ENCODE results near the gene AIMP1.
"Not testable (repeated sequence)": the region's sequence is repeated elsewhere in the genome, so short reads cannot be mapped to it uniquely, and the experiment has no call there.

The AIMP1 gene

DNA sequence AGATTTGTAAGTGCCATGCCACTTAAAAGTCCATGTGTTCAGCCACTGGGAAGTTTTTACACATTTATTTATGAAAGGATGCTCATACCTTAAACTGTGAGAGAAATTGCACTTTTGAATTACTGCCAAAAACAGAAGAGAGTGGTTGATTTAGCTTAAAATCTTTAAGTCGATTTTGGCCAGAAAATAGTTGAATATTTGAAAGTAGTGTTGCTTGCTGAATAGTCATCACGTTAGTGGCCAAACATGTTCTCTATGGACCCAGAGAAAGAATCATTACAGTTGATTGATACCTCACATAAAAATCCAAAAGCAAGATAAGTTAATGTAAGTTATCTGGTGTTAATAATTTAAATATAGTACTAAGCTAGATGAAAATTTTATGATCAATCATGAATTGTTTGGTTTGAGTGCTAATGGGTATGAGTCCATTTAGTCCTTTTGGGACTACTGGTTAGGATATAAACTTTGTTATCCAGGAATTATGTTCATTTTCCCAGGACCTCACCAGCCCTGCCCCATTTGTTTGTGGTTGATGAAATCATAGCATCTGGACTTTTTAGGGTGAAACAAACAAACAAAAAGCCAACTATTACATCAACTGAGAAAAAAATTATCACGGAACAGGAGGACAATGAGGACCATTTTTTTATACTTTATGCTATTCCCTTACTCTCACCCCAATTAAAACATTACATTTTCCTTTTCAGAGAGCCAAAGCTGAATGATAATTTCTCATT, 45.9 kb downstream of the AIMP1 start:
- Mint-ChIP-seq H3K4me1 (no peaks in the 10 kb centered on the region), H3K27me3 (no peaks in the 10 kb centered on the region), H3K4me3 (no peak overlapping the region), H3K9me3 (peaks cover 0 to 4% of the 10 kb centered on the region in 2 donors), H3K27ac (no peak overlapping the region)
- DNase-seq, result no peak
- ATAC-seq, result no peak

DNA sequence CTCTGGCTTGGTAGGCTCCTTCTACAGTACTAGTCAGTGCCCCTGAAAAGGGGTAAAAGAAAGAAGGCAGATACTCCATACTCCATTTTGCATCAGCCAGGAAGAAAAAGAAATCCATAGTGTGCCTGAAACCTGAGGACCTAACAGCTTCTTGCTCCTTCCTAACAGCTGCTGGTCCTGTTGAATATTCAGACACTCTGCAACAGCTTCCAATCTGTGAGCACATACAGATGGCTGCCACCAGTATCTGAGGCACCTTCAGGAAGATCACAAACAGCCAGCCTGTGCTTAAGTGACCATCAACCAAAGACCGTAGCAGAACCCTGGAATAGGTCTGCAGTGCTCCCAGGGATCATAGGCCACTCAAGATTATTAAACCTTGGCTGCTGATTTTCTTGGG, 47.9 kb downstream of the AIMP1 start:
- Mint-ChIP-seq H3K27me3 (no peaks in the 10 kb centered on the region), H3K4me3 (no peak overlapping the region), H3K9me3 (no peaks in the 10 kb centered on the region), H3K4me1 (no peaks in the 10 kb centered on the region), H3K27ac (no peak overlapping the region)
- DNase-seq (no peak), ATAC-seq (no peak)

DNA sequence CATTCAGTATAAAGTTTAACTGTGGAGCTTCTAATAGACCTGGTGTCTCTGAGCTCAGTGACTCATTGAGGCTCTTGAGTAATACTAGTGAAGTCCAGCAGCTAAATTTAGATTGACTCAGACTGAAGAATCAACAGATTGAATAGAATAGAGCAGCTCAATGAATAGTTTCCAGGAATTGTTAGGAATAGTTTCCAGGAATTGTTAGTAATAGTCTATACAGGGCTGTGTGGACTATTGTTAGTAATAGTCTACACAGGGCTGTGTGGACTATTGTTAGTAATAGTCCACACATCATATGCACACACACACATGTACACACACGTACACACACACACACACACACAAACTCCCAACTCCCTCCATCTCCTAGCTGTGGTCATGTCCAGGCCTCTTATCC, 49.3 kb downstream of the AIMP1 start:
- no peak for ATAC-seq
- Mint-ChIP-seq H3K9me3 (no peaks in the 10 kb centered on the region), H3K27ac (no peak overlapping the region), H3K4me3 (no peak overlapping the region), H3K27me3 (peaks cover 9% of the 10 kb centered on the region), H3K4me1 (no peaks in the 10 kb centered on the region)
- no peak for DNase-seq

DNA sequence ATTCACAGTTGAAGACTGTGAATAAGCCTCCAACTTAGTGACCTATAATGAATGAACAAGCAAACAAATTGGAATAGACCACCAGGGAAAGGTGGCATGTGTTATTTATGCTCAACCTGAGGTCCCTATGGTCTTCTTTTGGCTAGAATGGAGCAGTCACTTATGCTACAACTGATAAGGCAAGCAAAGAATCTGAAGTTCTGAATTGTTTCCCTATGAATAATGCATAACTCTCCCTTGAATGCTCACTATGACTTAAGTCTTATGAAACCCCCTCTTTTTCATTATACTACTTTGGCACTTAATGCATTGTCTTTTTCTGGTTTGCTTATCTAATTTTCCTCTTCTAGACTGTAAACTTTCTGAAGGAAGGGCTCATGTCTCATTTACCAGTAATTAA, 49.7 kb downstream of the AIMP1 start:
- H3K27ac Mint-ChIP-seq, result peak overlapping the region in 1 of 2 donors; percentile 4
- peaks cover 9% of the 10 kb centered on the region for H3K27me3 Mint-ChIP-seq
- ATAC-seq, result no peak
- H3K9me3 Mint-ChIP-seq, result no peaks in the 10 kb centered on the region
- H3K4me3 Mint-ChIP-seq, result no peak overlapping the region
- DNase-seq, result no peak
- H3K4me1 Mint-ChIP-seq, result no peaks in the 10 kb centered on the region

DNA sequence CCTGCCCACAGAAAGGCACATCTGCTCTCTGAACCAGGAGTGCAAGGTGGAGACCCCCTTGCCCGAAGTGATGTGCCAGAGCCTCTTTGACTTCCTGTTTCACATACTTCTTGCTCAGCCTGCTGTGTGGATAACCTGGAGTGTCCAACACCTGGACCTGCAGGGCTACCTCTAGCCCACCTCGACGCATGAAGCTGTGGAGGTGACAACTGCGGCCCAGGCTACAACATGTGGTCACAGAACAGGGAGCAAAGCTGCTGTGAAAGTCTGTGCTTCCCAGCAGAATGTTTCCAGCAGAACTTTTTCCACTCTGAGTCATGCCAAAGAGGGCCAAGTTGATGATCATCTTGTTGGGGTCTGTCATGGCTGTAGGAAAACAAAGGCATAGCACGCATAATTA, 50.7 kb downstream of the AIMP1 start:
- ATAC-seq (no peak), DNase-seq (no peak)
- Mint-ChIP-seq H3K4me1 (no peaks in the 10 kb centered on the region), H3K9me3 (no peaks in the 10 kb centered on the region), H3K27me3 (peaks cover 9% of the 10 kb centered on the region), H3K4me3 (no peak overlapping the region), H3K27ac (no peak overlapping the region)

DNA sequence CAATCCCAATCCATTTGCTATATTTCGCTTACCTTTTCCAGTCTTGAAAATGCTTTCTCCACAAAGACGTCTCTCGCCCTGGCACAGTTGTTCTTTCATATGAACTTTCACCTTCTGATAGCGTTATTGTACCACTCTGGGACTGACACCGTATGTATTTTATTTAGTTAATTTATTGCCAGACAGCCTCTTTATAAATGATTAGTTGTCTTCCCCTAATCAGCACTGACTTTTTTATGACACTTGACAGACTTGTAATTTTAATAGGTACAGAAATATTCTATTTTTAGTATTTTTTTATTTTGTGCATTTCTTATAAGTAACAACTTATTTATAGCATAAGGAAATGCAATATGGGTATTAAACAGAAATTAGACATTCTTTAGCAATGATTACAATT, 52.3 kb downstream of the AIMP1 start, which contains the start of gene GIMD1:
Gene GIMD1 (minus strand): TSS at position 101 of the 400 bp plus-strand sequence. CDS start 1,343 bp downstream, outside the sequence.
- Mint-ChIP-seq H3K27ac (no peak within 1 kb of the TSS), H3K27me3 (peaks cover 12% of the 10 kb centered on the region), H3K9me3 (no peaks in the 10 kb centered on the region), H3K4me3 (no peak within 1 kb of the TSS), H3K4me1 (no peaks in the 10 kb centered on the region)
- DNase-seq, result no peak
- ATAC-seq, result no peak

DNA sequence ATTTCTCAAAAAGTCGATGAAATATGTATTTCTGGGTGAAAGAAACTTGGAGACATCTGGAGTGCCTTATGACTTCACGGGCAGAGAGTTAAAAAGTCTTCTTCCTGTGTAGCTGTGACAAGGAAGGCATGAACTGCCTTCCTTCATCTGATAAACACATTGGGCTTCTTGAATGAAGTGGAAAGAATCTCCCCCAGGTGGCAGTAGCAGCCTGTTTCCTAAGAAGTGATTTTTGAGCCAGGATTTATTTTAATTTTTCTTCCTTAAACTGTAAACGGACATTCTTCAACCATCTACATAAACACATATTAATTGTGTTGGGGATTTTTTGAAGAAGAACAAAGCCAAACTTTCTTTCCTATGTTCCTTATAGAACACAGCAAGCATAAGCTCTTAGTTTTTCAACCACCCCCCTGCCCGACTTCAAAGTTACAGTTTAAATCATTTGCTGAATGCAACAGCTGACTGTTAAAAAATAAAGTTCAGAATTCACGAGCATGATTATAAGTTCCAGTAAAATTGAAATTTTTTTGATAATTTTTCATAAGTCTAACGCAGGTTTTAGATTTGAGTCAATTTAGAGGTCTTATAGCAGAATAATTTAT, 53.2 kb downstream of the AIMP1 start:
- peaks cover 21% of the 10 kb centered on the region for H3K27me3 Mint-ChIP-seq
- DNase-seq, result no peak

DNA sequence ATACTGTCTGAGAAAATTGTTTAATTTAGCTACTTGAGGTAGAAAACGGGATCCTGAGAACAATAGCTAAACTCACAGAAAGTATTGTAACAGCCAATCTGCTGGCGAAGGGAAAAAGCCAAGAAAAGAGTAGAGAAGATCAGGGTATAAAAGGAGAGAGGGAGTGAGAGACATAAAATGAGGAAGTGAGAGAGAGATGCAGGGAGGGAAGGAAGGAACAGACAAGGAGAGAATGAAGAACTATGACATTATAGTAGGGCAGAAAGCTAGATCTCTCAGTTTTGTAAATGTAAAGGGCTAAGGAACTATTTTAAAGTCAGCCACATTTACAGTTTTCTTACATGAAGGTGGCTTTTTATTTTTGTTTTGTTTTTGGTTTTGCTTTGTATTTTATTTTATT, 53.9 kb downstream of the AIMP1 start:
- no peaks in the 10 kb centered on the region for H3K4me1 Mint-ChIP-seq

More for the DNA sequence above, 53.2 kb downstream of the AIMP1 start:
- Mint-ChIP-seq H3K4me3 (no peak overlapping the region), H3K27ac (no peak overlapping the region), H3K9me3 (no peaks in the 10 kb centered on the region), H3K4me1 (no peaks in the 10 kb centered on the region)
- ATAC-seq, result peak; percentile 62

DNA sequence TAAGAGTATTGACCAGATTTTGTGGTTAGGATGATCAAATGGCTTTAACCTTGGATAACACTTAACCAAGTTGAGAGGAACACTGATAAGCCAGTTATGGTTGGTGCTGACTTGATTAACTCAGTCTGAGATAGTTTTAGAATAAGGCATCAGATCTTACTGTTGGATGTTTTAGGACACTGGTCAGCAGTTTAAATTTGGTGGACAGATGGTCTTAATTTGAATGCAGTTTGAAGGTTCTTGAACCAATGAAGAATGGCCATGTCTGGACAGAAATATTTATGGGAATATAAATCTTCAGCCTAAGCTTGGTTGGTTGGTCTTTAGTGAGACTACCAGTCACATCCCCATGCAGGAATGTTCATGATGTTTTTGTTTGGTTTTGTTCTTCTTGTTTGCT, 54.8 kb downstream of the AIMP1 start:
- Mint-ChIP-seq H3K4me3 (no peak overlapping the region), H3K4me1 (no peaks in the 10 kb centered on the region), H3K27me3 (peaks cover 21% of the 10 kb centered on the region), H3K27ac (no peak overlapping the region), H3K9me3 (no peaks in the 10 kb centered on the region)
- ATAC-seq (no peak), DNase-seq (no peak)

More for the DNA sequence above, 53.9 kb downstream of the AIMP1 start:
- H3K4me3 Mint-ChIP-seq, result no peak overlapping the region
- no peak for DNase-seq
- no peaks in the 10 kb centered on the region for H3K9me3 Mint-ChIP-seq
- ATAC-seq, result no peak
- no peak overlapping the region for H3K27ac Mint-ChIP-seq
- H3K27me3 Mint-ChIP-seq, result peaks cover 21% of the 10 kb centered on the region

DNA sequence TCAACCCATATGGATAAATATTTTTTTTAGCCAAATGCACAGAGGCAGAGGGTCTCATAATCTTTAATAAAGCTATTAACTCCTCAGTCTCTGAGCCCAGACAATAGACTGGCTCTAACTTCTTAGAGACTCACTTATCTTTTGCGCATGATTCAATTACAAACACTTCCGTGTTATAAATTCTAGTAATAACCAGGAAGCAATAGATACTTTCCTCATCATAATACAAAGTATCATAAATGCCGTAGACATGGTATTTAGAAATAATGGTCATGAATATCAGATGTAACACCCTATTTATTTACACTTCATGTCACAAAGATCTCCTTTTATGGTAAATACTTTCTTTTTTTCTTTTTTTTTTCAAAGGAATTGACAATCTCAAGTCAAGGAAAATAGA, 56.7 kb downstream of the AIMP1 start:
- no peak for ATAC-seq

DNA sequence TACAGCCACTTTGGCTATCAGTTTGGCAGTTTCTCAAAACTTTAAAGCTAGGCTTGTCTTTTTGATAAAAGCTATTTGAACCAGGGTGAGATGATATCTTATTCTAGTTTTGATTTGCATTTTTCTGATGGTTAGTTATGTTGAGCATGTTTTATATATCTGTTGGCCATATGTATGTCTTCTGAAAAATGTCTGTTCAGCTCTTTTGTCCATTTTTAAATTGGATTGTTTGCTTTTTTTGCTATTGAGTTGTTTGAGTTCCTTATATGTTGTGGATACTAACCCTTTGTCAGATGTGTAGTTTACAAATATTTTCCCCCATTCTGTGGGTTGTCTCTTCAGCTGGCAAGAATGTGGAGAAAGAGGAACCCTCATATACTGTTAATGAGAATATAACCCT, 63.8 kb downstream of the AIMP1 start:
- DNase-seq (no peak), ATAC-seq (no peak)
- no peaks in the 10 kb centered on the region for H3K9me3 Mint-ChIP-seq
- no peaks in the 10 kb centered on the region for H3K27me3 Mint-ChIP-seq
- H3K27ac Mint-ChIP-seq, result no peak overlapping the region
- no peak overlapping the region for H3K4me3 Mint-ChIP-seq
- no peaks in the 10 kb centered on the region for H3K4me1 Mint-ChIP-seq

More for the DNA sequence above, 56.7 kb downstream of the AIMP1 start:
- DNase-seq, result no peak
- no peak overlapping the region for H3K27ac Mint-ChIP-seq
- H3K27me3 Mint-ChIP-seq, result peaks cover 21% of the 10 kb centered on the region
- no peak overlapping the region for H3K4me3 Mint-ChIP-seq
- H3K9me3 Mint-ChIP-seq, result no peaks in the 10 kb centered on the region
- H3K4me1 Mint-ChIP-seq, result no peaks in the 10 kb centered on the region

DNA sequence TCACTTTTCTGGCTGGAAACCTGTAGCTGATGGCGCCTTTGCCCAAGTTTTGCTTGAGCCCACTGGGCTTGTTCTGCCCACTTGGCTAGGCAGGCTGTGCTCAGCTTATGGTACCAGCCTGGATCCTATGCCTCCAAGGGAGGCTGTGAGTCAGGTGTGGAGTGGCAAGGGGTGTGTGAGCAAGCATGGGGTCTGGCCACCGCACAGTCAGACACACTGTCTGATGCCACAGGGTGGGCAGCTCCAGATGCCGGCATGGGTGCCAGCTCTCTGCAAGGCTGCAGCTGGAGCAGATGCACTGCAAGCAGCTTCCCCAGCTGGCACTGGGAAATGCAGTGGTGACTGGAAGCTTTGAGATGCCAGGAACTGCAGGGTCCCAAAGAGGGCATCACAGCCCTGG, 68.5 kb downstream of the AIMP1 start:
- ATAC-seq (peak; percentile 31), DNase-seq (no peak)
- H3K4me1 Mint-ChIP-seq, result no peaks in the 10 kb centered on the region
- peaks cover 0 to 5% of the 10 kb centered on the region in 2 donors for H3K9me3 Mint-ChIP-seq
- H3K27me3 Mint-ChIP-seq, result peaks cover 7% of the 10 kb centered on the region
- peak overlapping the region in 1 of 2 donors; percentile 19 for H3K27ac Mint-ChIP-seq
- H3K4me3 Mint-ChIP-seq, result no peak overlapping the region

DNA sequence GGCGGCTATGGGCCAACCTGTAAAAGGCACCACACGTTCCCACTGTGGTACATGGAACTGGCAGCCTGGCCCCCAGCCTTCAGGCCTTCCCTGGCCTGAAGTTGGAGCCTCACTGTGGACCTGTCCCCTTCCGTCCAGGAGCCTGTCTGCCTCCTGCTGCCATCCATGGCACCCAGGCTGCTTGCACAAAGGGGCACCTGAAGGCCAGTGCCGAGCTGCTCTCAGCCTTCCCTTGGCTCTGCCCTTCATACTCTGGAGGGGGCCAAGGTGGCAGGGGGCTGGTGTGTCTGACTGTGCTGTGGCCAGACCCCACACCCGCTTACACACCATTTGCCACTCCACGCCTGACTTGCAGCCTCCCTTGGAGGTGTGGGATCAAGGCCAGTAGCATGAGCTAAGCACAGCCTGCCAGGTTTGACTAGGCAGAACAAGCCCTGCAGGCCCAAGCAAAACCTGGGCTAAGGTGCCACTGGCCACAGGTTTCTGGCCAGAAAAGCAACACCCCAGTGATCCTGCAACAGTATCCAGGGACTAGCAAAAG, 69.6 kb downstream of the AIMP1 start:
- H3K27ac Mint-ChIP-seq, result no peak overlapping the region
- H3K9me3 Mint-ChIP-seq, result peaks cover 0 to 5% of the 10 kb centered on the region in 2 donors
- H3K27me3 Mint-ChIP-seq, result peaks cover 7% of the 10 kb centered on the region
- no peak overlapping the region for H3K4me3 Mint-ChIP-seq
- H3K4me1 Mint-ChIP-seq, result no peaks in the 10 kb centered on the region
- DNase-seq (no peak), ATAC-seq (no peak)

DNA sequence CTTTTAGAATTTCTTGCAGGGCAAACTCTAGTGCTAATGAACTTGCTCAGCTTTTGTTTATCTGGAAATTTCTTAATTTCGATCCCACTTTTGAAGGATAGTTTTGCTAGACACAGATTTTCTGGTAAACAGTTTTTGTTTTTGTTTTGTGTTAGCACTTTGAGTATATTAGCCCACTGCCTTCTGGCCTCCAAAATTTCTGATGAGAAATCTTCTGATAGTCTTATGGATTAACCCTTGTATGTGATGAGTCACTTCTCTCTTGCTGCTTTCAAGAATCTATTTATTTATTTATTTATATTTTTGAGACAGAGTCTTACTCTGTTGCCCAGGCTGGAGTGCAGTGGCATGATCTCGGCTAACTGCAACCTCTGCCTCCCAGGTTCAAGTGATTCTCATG, 79.2 kb downstream of the AIMP1 start:
- Mint-ChIP-seq H3K4me1 (no peaks in the 10 kb centered on the region), H3K9me3 (peaks cover 17 to 30% of the 10 kb centered on the region in 2 donors), H3K4me3 (no peak overlapping the region), H3K27me3 (peaks cover 13% of the 10 kb centered on the region), H3K27ac (no peak overlapping the region)
- no peak for DNase-seq
- no peak for ATAC-seq

DNA sequence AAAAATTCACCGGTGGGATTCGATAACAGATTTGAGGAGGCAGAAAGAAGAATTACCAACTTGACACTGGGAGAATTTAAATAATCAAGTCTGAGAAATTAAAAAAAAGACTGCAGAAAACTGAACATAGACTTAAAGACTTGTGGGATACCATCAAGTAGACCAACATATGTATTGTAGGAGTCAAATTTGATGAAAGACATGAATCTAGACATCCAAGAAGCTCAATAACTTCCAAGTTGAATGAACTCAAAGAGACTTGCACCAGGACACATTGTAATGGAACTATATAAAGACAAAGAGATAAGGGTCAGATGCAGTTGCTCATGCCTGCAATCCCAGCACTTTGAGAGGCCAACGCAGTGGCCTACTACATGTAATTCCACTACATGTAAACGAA, 82.5 kb downstream of the AIMP1 start:
- DNase-seq, H3K4me3 Mint-ChIP-seq, H3K27me3 Mint-ChIP-seq, ATAC-seq, H3K27ac Mint-ChIP-seq, H3K4me1 Mint-ChIP-seq: not testable (repeated sequence)
- H3K9me3 Mint-ChIP-seq, result peaks cover 17% of the 10 kb centered on the region in 2 donors
